Hepatocyte (in vitro differentiated cells): ENCODE data around the gene ANO7. TPM values are rescaled to one million over a fixed set of nuclear protein-coding genes. Genes with fewer than 3 reads are reported as not detected.

Experiments
- DNase-seq: peaks from one replicate; pipeline ENCODE4 v3.0.0-alpha.2; 2016; ENCODE audit warnings: low spot score
- H2AFZ ChIP-seq: fragments of 200-600 bp; sonication (generic); 2 replicates; pipeline ENCODE4 v1.6.0; 2016; ENCODE audit warnings: antibody characterized with exemption, mild to moderate bottlenecking
- H3K27ac ChIP-seq: fragments of 200-600 bp; sonication (generic); 2 replicates; pipeline ENCODE4 v1.5.1; 2016; ENCODE audit warnings: mild to moderate bottlenecking
- H3K27me3 ChIP-seq: fragments of 200-600 bp; sonication (generic); 2 replicates; pipeline ENCODE4 v1.6.1; 2016
- H3K36me3 ChIP-seq: fragments of 200-600 bp; sonication (generic); replicated peaks from 2 replicates; pipeline ENCODE4 v1.5.1; 2016; ENCODE audit warnings: low read depth; ENCODE audit not compliant: insufficient read depth
- H3K4me1 ChIP-seq: fragments of 200-600 bp; sonication (generic); 2 replicates; pipeline ENCODE4 v1.5.1; 2016; ENCODE audit warnings: mild to moderate bottlenecking, moderate library complexity; ENCODE audit not compliant: insufficient read depth
- H3K4me2 ChIP-seq: fragments of 200-600 bp; sonication (generic); 2 replicates; pipeline ENCODE4 v1.6.0; 2016
- H3K4me3 ChIP-seq: fragments of 200-600 bp; sonication (generic); 2 replicates; pipeline ENCODE4 v1.5.1; 2016; ENCODE audit warnings: mild to moderate bottlenecking
- H3K79me2 ChIP-seq: fragments of 200-600 bp; sonication (generic); 2 replicates; pipeline ENCODE4 v1.6.0; 2017; ENCODE audit warnings: mild to moderate bottlenecking
- H3K9me2 ChIP-seq: fragments of 200-600 bp; sonication (generic); replicated peaks from 2 replicates; pipeline ENCODE4 v1.6.0; 2017; ENCODE audit warnings: mild to moderate bottlenecking; ENCODE audit not compliant: insufficient read depth
- H3K9me3 ChIP-seq: fragments of 200-600 bp; sonication (generic); 2 replicates; pipeline ENCODE4 v1.5.1; 2016; ENCODE audit warnings: low read depth, mild to moderate bottlenecking
- H4K20me1 ChIP-seq: fragments of 200-600 bp; sonication (generic); 2 replicates; pipeline ENCODE4 v1.6.0; 2016; ENCODE audit warnings: mild to moderate bottlenecking; ENCODE audit not compliant: insufficient read depth, poor library complexity, severe bottlenecking
- CTCF ChIP-seq: fragments of 200-600 bp; sonication (generic); IDR thresholded peaks from 2 replicates; pipeline ENCODE4 v1.5.1; 2016; ENCODE audit warnings: antibody characterized with exemption, mild to moderate bottlenecking; ENCODE audit not compliant: poor library complexity
- EZH2 ChIP-seq: fragments of 200-600 bp; sonication (generic); IDR thresholded peaks from 2 replicates; pipeline ENCODE4 v1.6.1; 2016; ENCODE audit warnings: antibody characterized with exemption, mild to moderate bottlenecking, borderline replicate concordance
- EZH2phosphoT487 ChIP-seq: fragments of 200-600 bp; sonication (generic); IDR thresholded peaks from one replicate; pipeline ENCODE4 v1.6.1; 2018; ENCODE audit warnings: antibody characterized with exemption, mild to moderate bottlenecking, low read depth, moderate library complexity; ENCODE audit not compliant: unreplicated experiment, severe bottlenecking
- WGBS: methylation state at CpG from one replicate; pipeline ENCODE4 v1.1.6; 2016; ENCODE audit warnings: low lambda C conversion rate; ENCODE audit errors: missing lambda C conversion rate; 5-methylcytosine and 5-hydroxymethylcytosine counted together
- polyA plus RNA-seq: library from polyadenylated mRNA; unstranded; fragments of >200 nt; fragmentation: Nextera tagmentation; extraction: Ambion mirVana; gene quantifications from 2 replicates; pipeline ENCODE4 v1.2.1, GENCODE V29; 2016
- total RNA-seq: library from RNA; depleted of rRNA; stranded (reverse); fragments of >200 nt; gene quantifications from 2 replicates; pipeline ENCODE4 v1.2.3, GENCODE V29; 2014

Gene ANO7
- total and polyA plus RNA-seq, 2 experiments from 2014 or later = 1.00 to 1.4 TPM

- H3K36me3 ChIP-seq = no peaks in the 10 kb centered on the region
- H4K20me1 ChIP-seq = no peaks in the 10 kb centered on the region
- no peak overlapping the region for H3K27ac ChIP-seq
- 93% methylated on average over 29 of the region's 33 CpGs for WGBS
- no peaks in the 10 kb centered on the region for H3K79me2 ChIP-seq
- H2AFZ ChIP-seq = no peak overlapping the region
- no peak overlapping the region for H3K4me2 ChIP-seq
- no peaks in the 10 kb centered on the region for H3K27me3 ChIP-seq
- no peaks in the 10 kb centered on the region for H3K9me2 ChIP-seq
- H3K4me1 ChIP-seq = no peaks in the 10 kb centered on the region
- H3K4me3 ChIP-seq = no peak overlapping the region
- no peak for DNase-seq
- TF ChIP-seq EZH2 = no peak
- TF ChIP-seq CTCF = no peak
- no peak for TF ChIP-seq EZH2phosphoT487
- H3K9me3 ChIP-seq = no peaks in the 10 kb centered on the region
These were observed 20.8 kb downstream of the ANO7 start for GRCh38 chr2:241209271-241209670.

DNA sequence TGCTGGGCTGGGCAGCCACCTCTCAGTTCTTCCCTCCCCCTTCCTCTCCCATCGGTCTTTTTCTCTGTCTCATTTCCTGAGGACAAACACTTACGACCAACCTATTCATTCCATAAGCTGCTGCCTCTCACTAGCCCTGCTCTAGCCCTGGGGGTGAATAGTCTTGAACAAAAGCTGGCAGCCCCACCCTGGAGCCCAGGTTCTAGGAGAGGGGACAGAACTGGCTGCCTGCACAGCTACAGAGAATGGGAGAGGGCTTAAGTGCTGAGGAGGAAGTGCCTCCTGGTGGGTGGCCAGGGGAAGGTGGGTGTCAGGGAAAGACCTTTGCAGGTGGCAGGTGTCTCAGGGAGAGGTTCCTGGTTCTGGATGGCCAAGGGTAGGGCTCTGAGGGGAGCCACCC, 22.8 kb downstream of the ANO7 start:
- Histone ChIP-seq H4K20me1 (no peaks in the 10 kb centered on the region), H3K79me2 (no peaks in the 10 kb centered on the region), H3K27ac (no peak overlapping the region), H3K4me3 (no peak overlapping the region), H3K4me1 (no peaks in the 10 kb centered on the region), H3K4me2 (no peak overlapping the region), H3K9me3 (no peaks in the 10 kb centered on the region), H2AFZ (no peak overlapping the region), H3K27me3 (peaks cover 6% of the 10 kb centered on the region), H3K36me3 (no peaks in the 10 kb centered on the region), H3K9me2 (no peaks in the 10 kb centered on the region)
- DNase-seq = no peak
- 32% methylated on average over 2 of the region's 2 CpGs for WGBS
- TF ChIP-seq EZH2phosphoT487 (no peak), CTCF (no peak), EZH2 (no peak)

DNA sequence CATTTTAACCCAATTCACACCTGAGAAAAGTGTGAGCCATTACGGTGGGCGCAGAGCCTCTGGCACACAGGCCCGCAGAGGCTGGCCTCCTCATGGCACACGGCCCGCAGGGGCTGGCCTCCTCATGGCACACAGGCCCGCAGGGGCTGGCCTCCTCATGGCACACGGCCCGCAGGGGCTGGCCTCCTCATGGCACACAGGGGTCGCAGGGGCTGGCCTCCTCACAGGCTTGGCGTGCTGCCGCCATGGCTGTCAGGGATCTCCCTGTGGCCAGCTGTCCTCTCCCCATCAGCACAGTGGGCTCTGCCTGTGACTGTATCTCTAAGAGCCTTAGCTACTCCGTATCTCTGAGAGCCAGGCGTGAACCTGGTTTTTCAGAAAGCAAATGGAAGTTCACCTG, 24.6 kb downstream of the ANO7 start:
- no peak for DNase-seq
- WGBS = 94% methylated on average over 13 of the region's 13 CpGs
- Histone ChIP-seq H3K27me3 (peaks cover 6% of the 10 kb centered on the region), H3K9me3 (no peaks in the 10 kb centered on the region), H3K27ac (no peak overlapping the region), H3K4me1 (no peaks in the 10 kb centered on the region), H3K4me2 (no peak overlapping the region), H3K36me3 (no peaks in the 10 kb centered on the region), H3K9me2 (no peaks in the 10 kb centered on the region), H4K20me1 (no peaks in the 10 kb centered on the region), H3K4me3 (no peak overlapping the region), H2AFZ (no peak overlapping the region), H3K79me2 (no peaks in the 10 kb centered on the region)
- TF ChIP-seq CTCF (no peak), EZH2 (no peak), EZH2phosphoT487 (no peak)

DNA sequence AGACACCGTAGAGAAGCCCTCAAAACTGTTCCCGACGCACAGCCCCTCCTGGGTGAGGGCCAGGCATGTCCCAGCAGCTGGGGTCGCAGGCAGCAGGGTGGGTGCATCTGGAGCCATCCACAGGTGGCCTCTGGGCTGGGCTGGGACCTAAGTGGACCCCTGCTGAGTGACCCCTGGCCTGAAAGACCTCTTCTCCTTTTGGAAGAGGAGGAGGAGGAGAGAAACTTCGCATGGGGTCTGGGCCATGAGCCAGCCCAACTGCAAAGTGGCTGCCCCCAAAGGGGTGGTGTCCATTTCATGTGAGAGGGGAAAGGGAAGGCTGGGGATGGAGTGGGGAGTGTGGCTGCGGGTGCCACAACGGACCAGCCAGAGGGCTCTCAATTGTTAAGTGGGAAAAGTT, 25.1 kb downstream of the ANO7 start:
- 84% methylated on average over 7 of the region's 7 CpGs for WGBS
- H4K20me1 ChIP-seq = no peaks in the 10 kb centered on the region
- no peaks in the 10 kb centered on the region for H3K4me1 ChIP-seq
- TF ChIP-seq EZH2phosphoT487 (no peak), CTCF (no peak), EZH2 (no peak)
- no peak overlapping the region for H2AFZ ChIP-seq
- H3K4me2 ChIP-seq = no peak overlapping the region
- H3K4me3 ChIP-seq = no peak overlapping the region
- peaks cover 6% of the 10 kb centered on the region for H3K27me3 ChIP-seq
- no peaks in the 10 kb centered on the region for H3K36me3 ChIP-seq
- H3K9me3 ChIP-seq = no peaks in the 10 kb centered on the region
- no peaks in the 10 kb centered on the region for H3K79me2 ChIP-seq
- no peak overlapping the region for H3K27ac ChIP-seq
- DNase-seq = no peak
- no peaks in the 10 kb centered on the region for H3K9me2 ChIP-seq
